Thyroid gland (tissue), 4 donors: ENCODE results near the gene PDE3B.

ENCODE experiments used
- POLR2A ChIP-seq, 2 donors: fragments of 450-650 bp; IDR thresholded peaks; one replicate each; pipeline ENCODE4 v1.6.1; 2017; ENCODE audit warnings: antibody characterized with exemption in 2 of 2, mild to moderate bottlenecking in 2 of 2, moderate library complexity in 1 of 2
- TF ChIP-seq, protein P1 (sequence below), 6 experiments: fragments of 200-600 bp in 3 of 6; fragments of 450-650 bp in 3 of 6; sonication (generic) in 3 of 6; IDR thresholded peaks; one replicate each; pipeline ENCODE4 v1.5.1; 2016 to 2019; ENCODE audit warnings: antibody characterized with exemption in 6 of 6, mild to moderate bottlenecking in 2 of 6, inconsistent platforms in 1 of 6, moderate library complexity in 1 of 6

DNA sequence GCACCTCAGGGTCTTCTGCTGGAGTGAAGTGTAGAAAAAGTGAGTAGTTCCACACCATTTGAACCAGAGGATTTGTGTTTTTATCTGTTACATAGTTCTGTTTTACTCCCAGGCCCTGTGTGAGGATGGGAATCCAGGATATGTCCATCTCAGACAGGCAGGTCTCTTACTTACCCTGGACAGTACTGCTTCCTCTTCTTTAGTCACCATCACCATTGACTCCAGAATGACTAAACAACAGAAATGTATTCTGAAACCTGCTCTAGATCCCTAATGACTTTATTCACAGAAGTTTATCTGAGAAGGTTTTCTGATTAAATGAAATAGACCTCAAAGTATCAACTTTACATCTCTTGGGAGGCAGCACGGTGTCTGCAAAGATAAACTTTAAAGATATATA, 214.8 kb downstream of the PDE3B start:
- TF ChIP-seq POLR2A (IDR thresholded peaks at IDR 0.05) = no peak
- TF ChIP-seq, protein P1, sequence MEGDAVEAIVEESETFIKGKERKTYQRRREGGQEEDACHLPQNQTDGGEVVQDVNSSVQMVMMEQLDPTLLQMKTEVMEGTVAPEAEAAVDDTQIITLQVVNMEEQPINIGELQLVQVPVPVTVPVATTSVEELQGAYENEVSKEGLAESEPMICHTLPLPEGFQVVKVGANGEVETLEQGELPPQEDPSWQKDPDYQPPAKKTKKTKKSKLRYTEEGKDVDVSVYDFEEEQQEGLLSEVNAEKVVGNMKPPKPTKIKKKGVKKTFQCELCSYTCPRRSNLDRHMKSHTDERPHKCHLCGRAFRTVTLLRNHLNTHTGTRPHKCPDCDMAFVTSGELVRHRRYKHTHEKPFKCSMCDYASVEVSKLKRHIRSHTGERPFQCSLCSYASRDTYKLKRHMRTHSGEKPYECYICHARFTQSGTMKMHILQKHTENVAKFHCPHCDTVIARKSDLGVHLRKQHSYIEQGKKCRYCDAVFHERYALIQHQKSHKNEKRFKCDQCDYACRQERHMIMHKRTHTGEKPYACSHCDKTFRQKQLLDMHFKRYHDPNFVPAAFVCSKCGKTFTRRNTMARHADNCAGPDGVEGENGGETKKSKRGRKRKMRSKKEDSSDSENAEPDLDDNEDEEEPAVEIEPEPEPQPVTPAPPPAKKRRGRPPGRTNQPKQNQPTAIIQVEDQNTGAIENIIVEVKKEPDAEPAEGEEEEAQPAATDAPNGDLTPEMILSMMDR (IDR thresholded peaks at IDR 0.05) = no peak
